Activated naive CD4-positive, alpha-beta T cell treated with anti-CD3 and anti-CD28 coated beads, Interleukin-2, amount 50 U/mL, for 24 hours (primary cell): ENCODE data around the gene ZNF493.

Experiments
- H3K27ac Mint-ChIP-seq: one replicate; pipeline ENCODE4 v1.8.0; 2021; ENCODE audit warnings: mild to moderate bottlenecking, mixed read lengths
- H3K27me3 Mint-ChIP-seq: one replicate; pipeline ENCODE4 v1.8.0; 2021; ENCODE audit warnings: mixed read lengths
- H3K36me3 Mint-ChIP-seq: one replicate; pipeline ENCODE4 v1.8.0; 2021; ENCODE audit warnings: mixed read lengths
- H3K4me1 Mint-ChIP-seq: one replicate; pipeline ENCODE4 v1.8.0; 2021; ENCODE audit warnings: mixed read lengths
- H3K4me3 Mint-ChIP-seq: one replicate; pipeline ENCODE4 v1.8.0; 2021; ENCODE audit warnings: mild to moderate bottlenecking, mixed read lengths
- H3K9me3 Mint-ChIP-seq: one replicate; pipeline ENCODE4 v1.8.0; 2021; ENCODE audit warnings: mixed read lengths

ZNF493 gene

GRCh38 chr19:21434967-21435544 is 38.1 kb downstream of the ZNF493 start:
- H3K27me3 Mint-ChIP-seq = no peaks in the 10 kb centered on the region
- no peak overlapping the region for H3K27ac Mint-ChIP-seq
- peaks cover 21% of the 10 kb centered on the region for H3K9me3 Mint-ChIP-seq
- no peaks in the 10 kb centered on the region for H3K4me1 Mint-ChIP-seq
- no peak overlapping the region for H3K4me3 Mint-ChIP-seq
- peaks cover 9% of the 10 kb centered on the region for H3K36me3 Mint-ChIP-seq

- Mint-ChIP-seq H3K4me3 (no peak overlapping the region), H3K27ac (no peak overlapping the region), H3K36me3 (peaks cover 8% of the 10 kb centered on the region)
These were observed 42.3 kb downstream of the ZNF493 start for GRCh38 chr19:21439201-21439751.

DNA sequence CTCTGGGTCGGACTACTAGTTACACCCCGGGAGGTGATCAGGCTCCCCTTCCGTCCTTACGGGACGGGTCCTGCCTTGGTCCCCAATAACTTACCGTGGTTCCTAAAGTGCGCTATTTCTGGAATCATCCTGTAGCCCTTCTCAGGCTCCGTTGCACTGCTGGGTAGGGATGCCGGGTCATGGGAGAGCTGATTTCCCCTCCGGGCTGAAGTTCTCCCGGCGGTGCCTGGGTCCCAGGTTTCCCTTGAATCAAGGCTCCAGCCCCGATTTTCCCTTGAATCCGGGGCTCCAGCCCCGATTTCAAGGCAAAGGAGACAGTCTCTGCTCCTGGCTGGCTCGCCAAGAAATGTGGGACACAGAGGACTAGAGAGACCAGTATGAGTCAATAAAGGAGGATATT is 43.4 kb downstream of the ZNF493 start:
- H3K36me3 Mint-ChIP-seq = peaks cover 8% of the 10 kb centered on the region
- H3K27ac Mint-ChIP-seq = no peak overlapping the region
- no peaks in the 10 kb centered on the region for H3K4me1 Mint-ChIP-seq
- peaks cover 9% of the 10 kb centered on the region for H3K9me3 Mint-ChIP-seq
- no peak overlapping the region for H3K4me3 Mint-ChIP-seq
- no peaks in the 10 kb centered on the region for H3K27me3 Mint-ChIP-seq

More at GRCh38 chr19:21439201-21439751, 42.3 kb downstream of the ZNF493 start:
- H3K27me3 Mint-ChIP-seq = no peaks in the 10 kb centered on the region
- H3K4me1 Mint-ChIP-seq = no peaks in the 10 kb centered on the region
- peaks cover 9% of the 10 kb centered on the region for H3K9me3 Mint-ChIP-seq

DNA sequence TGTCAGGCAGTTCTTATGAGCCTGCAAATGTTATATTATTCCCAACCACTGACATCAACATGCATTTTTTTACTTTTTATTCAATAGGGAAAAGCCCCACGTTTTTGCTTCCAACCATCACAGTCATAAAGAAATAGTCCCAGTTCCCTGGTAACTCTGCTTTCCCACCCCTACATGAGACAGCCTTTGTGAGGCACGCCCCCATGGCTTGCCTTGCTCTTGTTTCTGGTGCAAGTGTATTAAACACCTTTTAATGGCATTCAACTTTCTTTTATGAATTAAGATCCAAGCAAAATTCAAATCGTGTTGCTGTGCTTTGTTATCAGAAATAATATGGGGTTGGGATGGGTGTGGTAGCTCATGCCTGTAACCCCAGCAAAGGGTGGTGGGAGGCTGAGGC is 54.3 kb downstream of the ZNF493 start:
- no peak overlapping the region for H3K4me3 Mint-ChIP-seq
- no peaks in the 10 kb centered on the region for H3K27me3 Mint-ChIP-seq
- no peaks in the 10 kb centered on the region for H3K4me1 Mint-ChIP-seq
- H3K36me3 Mint-ChIP-seq = peaks cover 8% of the 10 kb centered on the region
- H3K9me3 Mint-ChIP-seq = peaks cover 10% of the 10 kb centered on the region
- H3K27ac Mint-ChIP-seq = no peak overlapping the region

- Mint-ChIP-seq H3K4me3 (no peak overlapping the region), H3K9me3 (no peaks in the 10 kb centered on the region), H3K27me3 (no peaks in the 10 kb centered on the region), H3K4me1 (no peaks in the 10 kb centered on the region), H3K27ac (no peak overlapping the region), H3K36me3 (peaks cover 2% of the 10 kb centered on the region)
These were observed 58.0 kb downstream of the ZNF493 start for GRCh38 chr19:21454901-21455300.

GRCh38 chr19:21460686-21461085 is 63.8 kb downstream of the ZNF493 start:
- H3K4me1 Mint-ChIP-seq = peaks cover 5% of the 10 kb centered on the region
- H3K9me3 Mint-ChIP-seq = peaks cover 6% of the 10 kb centered on the region
- no peak overlapping the region for H3K27ac Mint-ChIP-seq
- H3K4me3 Mint-ChIP-seq = no peak overlapping the region
- peaks cover 5% of the 10 kb centered on the region for H3K27me3 Mint-ChIP-seq
- peaks cover 12% of the 10 kb centered on the region for H3K36me3 Mint-ChIP-seq

GRCh38 chr19:21462540-21462939 is 65.6 kb downstream of the ZNF493 start:
- Mint-ChIP-seq H3K27me3 (peaks cover 5% of the 10 kb centered on the region), H3K4me3 (no peak overlapping the region), H3K4me1 (peaks cover 5% of the 10 kb centered on the region), H3K36me3 (peaks cover 12% of the 10 kb centered on the region), H3K27ac (no peak overlapping the region), H3K9me3 (peaks cover 6% of the 10 kb centered on the region)

DNA sequence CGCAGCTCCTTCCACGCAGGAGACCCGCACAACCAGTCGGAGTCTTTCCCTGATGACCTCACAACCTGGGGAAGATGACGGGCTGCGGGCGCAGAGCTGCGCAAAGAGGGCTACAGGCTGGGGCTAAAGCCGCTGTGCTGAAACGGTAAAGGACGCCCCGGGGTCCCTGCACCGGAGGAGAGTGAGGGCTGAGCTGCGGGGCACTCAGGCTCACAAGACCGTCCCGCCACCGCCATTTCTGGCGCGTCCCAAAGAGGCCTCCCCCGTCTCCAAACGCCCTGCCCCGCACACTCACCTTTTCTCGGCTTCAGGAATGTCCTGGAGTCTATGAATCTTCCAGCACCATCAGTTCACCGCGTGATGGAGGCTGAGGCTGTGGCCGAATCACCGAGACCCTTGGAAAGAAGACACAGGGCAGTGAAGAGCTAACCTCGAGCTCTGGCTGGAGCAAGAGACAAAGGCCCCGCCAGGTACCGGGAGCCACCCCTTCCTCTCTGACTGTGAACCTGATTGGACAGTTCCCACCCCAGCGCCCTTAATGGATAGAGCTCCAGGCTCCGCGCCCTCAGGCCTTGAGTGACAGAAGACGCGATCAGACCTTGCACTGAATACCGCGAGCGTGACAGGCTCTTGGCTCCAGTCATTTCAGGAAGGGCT is 66.6 kb downstream of the ZNF493 start:
- peaks cover 6% of the 10 kb centered on the region for H3K9me3 Mint-ChIP-seq
- peak overlapping the region; percentile 51 for H3K27ac Mint-ChIP-seq
- H3K4me3 Mint-ChIP-seq = peak overlapping the region; percentile 87
- H3K27me3 Mint-ChIP-seq = peaks cover 5% of the 10 kb centered on the region
- peaks cover 5% of the 10 kb centered on the region for H3K4me1 Mint-ChIP-seq
- H3K36me3 Mint-ChIP-seq = peaks cover 10% of the 10 kb centered on the region

DNA sequence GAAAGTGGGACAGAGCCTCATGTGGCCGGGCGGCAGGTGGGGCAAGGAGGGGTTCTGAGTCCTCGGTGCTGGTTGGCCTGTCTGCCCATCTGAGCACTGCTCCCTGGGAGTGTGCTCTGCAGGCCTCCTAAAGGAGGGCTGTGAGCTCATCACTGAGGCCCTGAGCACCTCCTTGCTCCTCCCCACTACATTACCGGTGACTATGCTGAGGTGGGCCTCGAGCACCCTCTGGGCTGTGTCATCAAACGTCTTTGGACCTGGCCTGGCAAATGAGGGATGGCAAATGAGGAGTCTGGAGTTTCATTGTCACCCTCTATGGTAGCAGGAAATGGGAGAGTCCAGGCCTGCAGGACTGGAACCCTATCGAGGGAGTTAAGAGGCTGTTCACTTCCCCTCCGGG is 69.7 kb downstream of the ZNF493 start:
- H3K9me3 Mint-ChIP-seq = no peaks in the 10 kb centered on the region
- no peak overlapping the region for H3K4me3 Mint-ChIP-seq
- H3K27ac Mint-ChIP-seq = no peak overlapping the region
- H3K27me3 Mint-ChIP-seq = peaks cover 5% of the 10 kb centered on the region
- H3K36me3 Mint-ChIP-seq = peaks cover 6% of the 10 kb centered on the region
- H3K4me1 Mint-ChIP-seq = peaks cover 5% of the 10 kb centered on the region

- H3K9me3 Mint-ChIP-seq = no peaks in the 10 kb centered on the region
- peaks cover 2% of the 10 kb centered on the region for H3K27me3 Mint-ChIP-seq
These were observed 71.9 kb downstream of the ZNF493 start for GRCh38 chr19:21468791-21469190.

GRCh38 chr19:21472507-21472906 is 75.6 kb downstream of the ZNF493 start:
- H3K4me1 Mint-ChIP-seq = no peaks in the 10 kb centered on the region
- H3K9me3 Mint-ChIP-seq = no peaks in the 10 kb centered on the region
- H3K27ac Mint-ChIP-seq = no peak overlapping the region
- H3K27me3 Mint-ChIP-seq = peaks cover 6% of the 10 kb centered on the region
- H3K36me3 Mint-ChIP-seq = no peaks in the 10 kb centered on the region
- H3K4me3 Mint-ChIP-seq = no peak overlapping the region

More at GRCh38 chr19:21468791-21469190, 71.9 kb downstream of the ZNF493 start:
- Mint-ChIP-seq H3K36me3 (peaks cover under 1% of the 10 kb centered on the region), H3K4me1 (peaks cover 1% of the 10 kb centered on the region), H3K4me3 (no peak overlapping the region), H3K27ac (no peak overlapping the region)

DNA sequence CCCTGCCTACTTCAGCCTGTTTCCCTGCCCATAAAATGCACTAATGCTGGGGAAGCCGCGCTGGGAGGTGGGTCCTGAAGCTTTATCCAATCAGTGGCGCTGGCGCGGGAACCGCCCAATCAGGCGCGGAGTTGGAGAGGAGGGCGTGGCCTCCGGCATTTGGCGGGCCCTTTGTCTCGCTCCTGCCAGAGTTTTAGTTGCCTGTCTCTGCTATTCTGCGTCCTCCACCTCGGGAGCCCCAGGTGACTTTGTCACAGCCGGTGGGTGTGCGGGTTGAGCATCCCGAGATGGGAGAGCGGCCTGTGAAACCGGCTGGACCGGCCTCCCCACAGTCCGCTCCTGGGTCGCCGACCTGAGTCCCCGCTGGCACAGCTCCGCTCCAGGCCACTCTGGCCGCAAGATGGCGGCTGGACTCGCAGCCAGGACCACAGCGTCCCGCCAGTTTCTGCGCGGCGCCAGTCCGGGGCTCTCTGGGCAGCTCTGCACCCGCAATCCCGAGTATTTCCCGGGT is 77.8 kb downstream of the ZNF493 start:
- Mint-ChIP-seq H3K4me3 (peak overlapping the region; percentile 74), H3K27ac (no peak overlapping the region), H3K4me1 (no peaks in the 10 kb centered on the region), H3K36me3 (no peaks in the 10 kb centered on the region), H3K27me3 (peaks cover 6% of the 10 kb centered on the region), H3K9me3 (no peaks in the 10 kb centered on the region)
